Prostate gland (tissue), 2 donors: Measurements from ENCODE around the gene FXYD5.

Experiments used
- POLR2A ChIP-seq: fragments of 450-650 bp; IDR thresholded peaks from one replicate; pipeline ENCODE4 v1.6.1; 2016; ENCODE audit warnings: antibody characterized with exemption, mild to moderate bottlenecking
- POLR2AphosphoS5 ChIP-seq: sonication (generic); formaldehyde crosslinking; IDR thresholded peaks from one replicate; pipeline ENCODE4 v1.6.1; 2017; ENCODE audit warnings: antibody characterized with exemption
- TF ChIP-seq, protein P1 (sequence below), 4 experiments: fragments of 200-600 bp in 2 of 4; fragments of 450-650 bp in 2 of 4; sonication (generic) in 2 of 4; IDR thresholded peaks; 1 replicate in 3 of 4; 2 replicates in 1 of 4; pipeline ENCODE4 v1.5.1; 2016 to 2019; ENCODE audit warnings: antibody characterized with exemption in 4 of 4, mild to moderate bottlenecking in 2 of 4, moderate library complexity in 2 of 4

- TF ChIP-seq, protein P1, sequence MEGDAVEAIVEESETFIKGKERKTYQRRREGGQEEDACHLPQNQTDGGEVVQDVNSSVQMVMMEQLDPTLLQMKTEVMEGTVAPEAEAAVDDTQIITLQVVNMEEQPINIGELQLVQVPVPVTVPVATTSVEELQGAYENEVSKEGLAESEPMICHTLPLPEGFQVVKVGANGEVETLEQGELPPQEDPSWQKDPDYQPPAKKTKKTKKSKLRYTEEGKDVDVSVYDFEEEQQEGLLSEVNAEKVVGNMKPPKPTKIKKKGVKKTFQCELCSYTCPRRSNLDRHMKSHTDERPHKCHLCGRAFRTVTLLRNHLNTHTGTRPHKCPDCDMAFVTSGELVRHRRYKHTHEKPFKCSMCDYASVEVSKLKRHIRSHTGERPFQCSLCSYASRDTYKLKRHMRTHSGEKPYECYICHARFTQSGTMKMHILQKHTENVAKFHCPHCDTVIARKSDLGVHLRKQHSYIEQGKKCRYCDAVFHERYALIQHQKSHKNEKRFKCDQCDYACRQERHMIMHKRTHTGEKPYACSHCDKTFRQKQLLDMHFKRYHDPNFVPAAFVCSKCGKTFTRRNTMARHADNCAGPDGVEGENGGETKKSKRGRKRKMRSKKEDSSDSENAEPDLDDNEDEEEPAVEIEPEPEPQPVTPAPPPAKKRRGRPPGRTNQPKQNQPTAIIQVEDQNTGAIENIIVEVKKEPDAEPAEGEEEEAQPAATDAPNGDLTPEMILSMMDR (IDR thresholded peaks at IDR 0.05): no peak
- TF ChIP-seq POLR2AphosphoS5 (no peak), POLR2A (no peak)
Observed at GRCh38 chr19:35181387-35181786, 26.9 kb downstream of the FXYD5 start.
